ENCODE measurements around the gene FAT2. TPM values are rescaled to one million over a fixed set of nuclear protein-coding genes. Genes with fewer than 3 reads are reported as not detected.

The FAT2 gene
- total RNA-seq, 1 experiment from 2014 or later, result 0.48 TPM

DNA sequence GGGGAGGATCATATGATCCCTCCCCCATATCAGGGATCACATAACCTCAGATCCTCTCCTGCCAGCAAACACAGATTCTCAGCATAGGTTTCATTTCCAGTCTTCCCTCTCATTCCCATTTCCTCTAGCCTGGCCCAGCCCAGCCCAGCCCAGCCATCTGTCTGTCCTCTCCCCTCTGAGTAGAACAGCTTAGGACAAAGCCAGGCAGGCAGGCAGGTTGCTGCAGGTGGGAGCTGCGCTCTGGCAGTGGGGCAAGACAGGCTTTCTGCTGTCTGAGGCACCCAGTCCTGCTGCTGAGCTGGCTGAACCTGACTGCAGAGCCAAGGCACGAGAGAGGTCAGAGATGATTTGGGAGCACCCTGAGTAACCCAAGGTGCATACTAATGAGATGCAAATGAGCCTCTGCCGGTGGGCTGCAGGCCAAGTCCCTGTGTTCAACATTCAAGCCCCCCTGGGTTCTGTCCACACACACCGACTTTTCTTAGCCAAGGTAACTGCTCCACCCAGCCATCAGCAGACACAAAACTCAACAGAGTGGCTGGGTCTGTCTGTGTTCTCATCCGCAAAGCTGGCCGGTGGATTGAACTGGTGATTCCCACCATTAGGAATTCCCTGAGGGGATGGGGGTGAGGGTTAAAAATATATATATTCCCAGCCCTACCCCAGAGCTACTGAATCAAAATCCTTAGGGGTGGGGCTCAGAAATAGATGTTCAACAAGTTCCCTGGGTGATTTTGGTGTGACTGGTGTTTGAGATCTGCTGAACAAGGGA is 9.1 kb downstream of the FAT2 start:
- Histone ChIP-seq H2AFZ (no peak overlapping the region), H3K36me3 (ENCODE audit: low read depth) (no peaks in the 10 kb centered on the region), H3K27me3 (ENCODE audit: insufficient read depth, low read depth) (peaks cover 3% of the 10 kb centered on the region; the same call in 1 of the 2 replicates), H3K4me1 (replicated peaks; ENCODE audit: insufficient read depth) (no peaks in the 10 kb centered on the region), H3F3A (ENCODE audit: insufficient read depth, low read depth) (no peaks in the 10 kb centered on the region), H3K27ac (no peak overlapping the region), H3K9me2 (ENCODE audit: insufficient read depth) (no peaks in the 10 kb centered on the region), H4K20me1 (ENCODE audit: insufficient read depth) (no peaks in the 10 kb centered on the region), H3K4me3 (no peak overlapping the region), H3K79me2 (ENCODE audit: low read depth) (no peaks in the 10 kb centered on the region), H3K9me3 (ENCODE audit: insufficient read depth, low read depth) (no peaks in the 10 kb centered on the region), H3K4me2 (no peak overlapping the region)
- ChIA-PET POLR2A (ENCODE audit: unreplicated experiment) (no interaction called here), CTCF (interaction anchor here (0.9 kb wide), 1 partner anchor 37 kb away, joined by 4 read pairs; no protein-coding TSS in a partner anchor)
- TF ChIP-seq EZH2 (IDR thresholded peaks at IDR 0.05; ENCODE audit: low read depth), result no peak
- TF ChIP-seq, protein P1, sequence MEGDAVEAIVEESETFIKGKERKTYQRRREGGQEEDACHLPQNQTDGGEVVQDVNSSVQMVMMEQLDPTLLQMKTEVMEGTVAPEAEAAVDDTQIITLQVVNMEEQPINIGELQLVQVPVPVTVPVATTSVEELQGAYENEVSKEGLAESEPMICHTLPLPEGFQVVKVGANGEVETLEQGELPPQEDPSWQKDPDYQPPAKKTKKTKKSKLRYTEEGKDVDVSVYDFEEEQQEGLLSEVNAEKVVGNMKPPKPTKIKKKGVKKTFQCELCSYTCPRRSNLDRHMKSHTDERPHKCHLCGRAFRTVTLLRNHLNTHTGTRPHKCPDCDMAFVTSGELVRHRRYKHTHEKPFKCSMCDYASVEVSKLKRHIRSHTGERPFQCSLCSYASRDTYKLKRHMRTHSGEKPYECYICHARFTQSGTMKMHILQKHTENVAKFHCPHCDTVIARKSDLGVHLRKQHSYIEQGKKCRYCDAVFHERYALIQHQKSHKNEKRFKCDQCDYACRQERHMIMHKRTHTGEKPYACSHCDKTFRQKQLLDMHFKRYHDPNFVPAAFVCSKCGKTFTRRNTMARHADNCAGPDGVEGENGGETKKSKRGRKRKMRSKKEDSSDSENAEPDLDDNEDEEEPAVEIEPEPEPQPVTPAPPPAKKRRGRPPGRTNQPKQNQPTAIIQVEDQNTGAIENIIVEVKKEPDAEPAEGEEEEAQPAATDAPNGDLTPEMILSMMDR (conservative IDR thresholded peaks at IDR 0.05), result no peak
- no TSS peak for BruUV-seq (replicated peaks)
- DNase-seq, result no peak
- intact Hi-C loops (cut with micrococcal nuclease; ENCODE audit: unreplicated experiment), result no loop called here

GRCh38 chr5:151581347-151581746 is 9.8 kb downstream of the FAT2 start:
- Histone ChIP-seq H3K79me2 (ENCODE audit: low read depth) (no peaks in the 10 kb centered on the region), H3K4me3 (no peak overlapping the region), H3K27ac (no peak overlapping the region), H3K36me3 (ENCODE audit: low read depth) (no peaks in the 10 kb centered on the region), H3K4me1 (replicated peaks; ENCODE audit: insufficient read depth) (no peaks in the 10 kb centered on the region), H3K9me3 (ENCODE audit: insufficient read depth, low read depth) (no peaks in the 10 kb centered on the region), H4K20me1 (ENCODE audit: insufficient read depth) (no peaks in the 10 kb centered on the region), H3K4me2 (no peak overlapping the region), H2AFZ (no peak overlapping the region), H3K27me3 (ENCODE audit: insufficient read depth, low read depth) (peaks cover 3% of the 10 kb centered on the region; the same call in 1 of the 2 replicates), H3F3A (ENCODE audit: insufficient read depth, low read depth) (no peaks in the 10 kb centered on the region), H3K9me2 (ENCODE audit: insufficient read depth) (no peaks in the 10 kb centered on the region)
- intact Hi-C loops (cut with micrococcal nuclease; ENCODE audit: unreplicated experiment), result no loop called here
- ChIA-PET POLR2A (ENCODE audit: unreplicated experiment) (no interaction called here), CTCF (interaction anchor here (0.9 kb wide), 1 partner anchor 38 kb away, joined by 4 read pairs; no protein-coding TSS in a partner anchor)
- TF ChIP-seq EZH2 (IDR thresholded peaks at IDR 0.05; ENCODE audit: low read depth), result no peak
- TF ChIP-seq, protein P1 (conservative IDR thresholded peaks at IDR 0.05), result no peak
- no TSS peak for BruUV-seq (replicated peaks)
- DNase-seq, result no peak

- intact Hi-C loops (cut with micrococcal nuclease; ENCODE audit: unreplicated experiment), result no loop called here
- H4K20me1 ChIP-seq (ENCODE audit: insufficient read depth), result no peaks in the 10 kb centered on the region
- H3F3A ChIP-seq (ENCODE audit: insufficient read depth, low read depth), result no peaks in the 10 kb centered on the region
- no peaks in the 10 kb centered on the region for H3K9me3 ChIP-seq (ENCODE audit: insufficient read depth, low read depth)
- ChIA-PET POLR2A (ENCODE audit: unreplicated experiment) (no interaction called here), CTCF (interaction anchor here (0.9 kb wide), 1 partner anchor 39 kb away, joined by 4 read pairs; no protein-coding TSS in a partner anchor)
- no TSS peak for BruUV-seq (replicated peaks)
- TF ChIP-seq, protein P1 (conservative IDR thresholded peaks at IDR 0.05), result no peak
- no peak for TF ChIP-seq EZH2 (IDR thresholded peaks at IDR 0.05; ENCODE audit: low read depth)
- no peak overlapping the region for H2AFZ ChIP-seq
- H3K79me2 ChIP-seq (ENCODE audit: low read depth), result no peaks in the 10 kb centered on the region
- no peak overlapping the region for H3K4me2 ChIP-seq
- no peak overlapping the region for H3K27ac ChIP-seq
- no peak for DNase-seq
- H3K36me3 ChIP-seq (ENCODE audit: low read depth), result no peaks in the 10 kb centered on the region
- no peaks in the 10 kb centered on the region for H3K4me1 ChIP-seq (replicated peaks; ENCODE audit: insufficient read depth)
- H3K9me2 ChIP-seq (ENCODE audit: insufficient read depth), result no peaks in the 10 kb centered on the region
- H3K27me3 ChIP-seq (ENCODE audit: insufficient read depth, low read depth), result peaks cover 3% of the 10 kb centered on the region; the same call in 1 of the 2 replicates
- H3K4me3 ChIP-seq, result no peak overlapping the region
Measured at GRCh38 chr5:151580858-151581257, 10.3 kb downstream of the FAT2 start.

Data from PC-9 (cell line).